GM12874 (cell line): Measurements from ENCODE around the gene C16orf78.

Experiments used
- CTCF ChIP-seq: IDR thresholded peaks from 2 replicates; pipeline ENCODE4 v1.5.1; 2011; ENCODE audit warnings: low read depth, mild to moderate bottlenecking, control low read depth, low read length, moderate library complexity; ENCODE audit not compliant: insufficient read depth

Gene C16orf78

GRCh38 chr16:49335828-49336227 is 37.8 kb upstream of the C16orf78 start:
- TF ChIP-seq CTCF: no peak

GRCh38 chr16:49336581-49336980 is 37.0 kb upstream of the C16orf78 start:
- TF ChIP-seq CTCF: no peak

GRCh38 chr16:49337814-49338350 is 35.7 kb upstream of the C16orf78 start:
- TF ChIP-seq CTCF: no peak

GRCh38 chr16:49338611-49339265 is 34.9 kb upstream of the C16orf78 start:
- TF ChIP-seq CTCF: no peak

- no peak for TF ChIP-seq CTCF
These were observed 33.1 kb upstream of the C16orf78 start for GRCh38 chr16:49340466-49340865.

GRCh38 chr16:49341706-49342105 is 31.9 kb upstream of the C16orf78 start:
- TF ChIP-seq CTCF: no peak

- TF ChIP-seq CTCF: no peak
These were observed 31.0 kb upstream of the C16orf78 start for GRCh38 chr16:49342336-49343265.
